Activated naive CD8-positive, alpha-beta T cell (primary cell): ENCODE measurements around the gene BTD.

ENCODE experiments used
- H3K27ac Mint-ChIP-seq: one replicate; pipeline ENCODE4 v1.8.0; 2021; ENCODE audit warnings: mixed read lengths
- H3K27me3 Mint-ChIP-seq: one replicate; pipeline ENCODE4 v1.8.0; 2021; ENCODE audit warnings: mixed read lengths
- H3K36me3 Mint-ChIP-seq: one replicate; pipeline ENCODE4 v1.8.0; 2021; ENCODE audit warnings: mixed read lengths
- H3K4me1 Mint-ChIP-seq: one replicate; pipeline ENCODE4 v1.8.0; 2021; ENCODE audit warnings: low read depth, mixed read lengths
- H3K4me3 Mint-ChIP-seq: one replicate; pipeline ENCODE4 v1.8.0; 2021; ENCODE audit warnings: mild to moderate bottlenecking, mixed read lengths
- H3K9me3 Mint-ChIP-seq: one replicate; pipeline ENCODE4 v1.8.0; 2021; ENCODE audit warnings: low read depth, mixed read lengths

BTD gene

DNA sequence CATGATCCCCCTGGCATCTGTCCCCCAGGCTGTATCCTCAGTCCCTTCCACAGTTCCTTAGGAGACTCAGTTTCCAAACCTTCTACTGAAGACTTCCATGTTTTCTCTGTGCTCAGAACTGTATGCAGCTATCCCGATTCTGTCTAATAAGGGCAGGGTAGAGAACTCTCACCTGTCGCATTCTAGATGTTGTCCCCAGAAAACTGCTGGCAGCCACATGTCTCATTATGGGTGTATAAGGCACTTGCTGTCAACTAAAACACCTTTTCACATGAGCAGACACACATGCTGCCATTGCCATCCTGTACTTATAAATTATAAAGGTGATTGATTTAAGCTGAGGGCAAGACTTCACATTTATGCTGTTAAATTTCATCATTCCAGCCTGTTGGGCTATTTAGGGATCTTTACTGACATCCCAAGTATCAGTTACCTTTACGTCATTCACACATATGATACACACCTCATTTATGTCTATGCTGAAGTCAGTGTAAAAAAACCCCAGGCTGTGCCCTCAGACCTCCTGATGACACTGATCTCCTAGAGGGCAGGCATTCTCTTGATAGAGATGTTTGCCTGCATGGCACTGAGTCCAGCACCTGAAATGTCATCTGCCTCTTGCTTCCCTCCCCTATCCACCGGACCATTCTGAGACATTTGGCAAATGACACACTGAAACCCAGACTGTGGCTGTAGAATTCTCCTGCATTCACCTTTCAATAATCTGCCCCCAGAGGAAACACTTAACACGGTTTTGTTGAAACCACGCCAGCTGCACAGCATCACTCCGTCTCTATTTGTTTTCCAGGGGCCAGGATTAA is 35.8 kb downstream of the BTD start:
- no peaks in the 10 kb centered on the region for H3K9me3 Mint-ChIP-seq
- H3K27ac Mint-ChIP-seq = peak overlapping the region; percentile 13
- H3K36me3 Mint-ChIP-seq = peaks cover 14% of the 10 kb centered on the region
- no peaks in the 10 kb centered on the region for H3K27me3 Mint-ChIP-seq
- H3K4me1 Mint-ChIP-seq = peaks cover 27% of the 10 kb centered on the region
- no peak overlapping the region for H3K4me3 Mint-ChIP-seq

DNA sequence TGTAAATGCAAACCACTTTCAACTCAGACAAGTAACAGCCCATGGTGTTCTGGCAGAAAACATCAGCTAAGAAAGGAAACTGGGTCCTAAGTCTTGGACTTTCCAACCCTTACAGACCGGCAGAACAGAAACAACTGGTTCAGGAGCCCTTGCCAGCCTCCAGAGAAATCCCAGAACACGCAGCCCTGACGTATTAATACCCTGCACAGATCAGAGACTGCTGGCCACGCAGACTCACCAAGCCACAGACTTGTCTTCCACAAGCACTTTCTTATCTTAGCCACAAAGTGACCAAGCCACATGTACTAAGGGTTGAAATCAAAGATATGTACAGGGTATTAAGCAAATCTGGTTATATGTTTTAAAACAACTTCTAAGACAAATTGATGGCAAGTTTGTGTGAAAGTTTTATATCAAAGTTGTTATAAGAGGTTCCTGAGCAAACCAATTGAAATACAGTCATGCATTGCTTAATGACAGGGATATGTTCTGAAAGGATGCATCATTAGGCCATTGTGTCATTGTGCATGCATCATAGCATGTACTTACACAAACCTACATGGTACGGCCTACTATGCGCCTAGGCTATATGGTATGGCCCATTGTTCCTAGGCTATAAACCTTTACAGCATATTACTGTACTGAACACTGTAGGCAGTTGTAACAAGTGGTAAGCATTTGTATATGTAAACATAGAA is 36.8 kb downstream of the BTD start:
- Mint-ChIP-seq H3K27me3 (no peaks in the 10 kb centered on the region), H3K4me1 (peaks cover 27% of the 10 kb centered on the region), H3K9me3 (no peaks in the 10 kb centered on the region), H3K36me3 (peaks cover 14% of the 10 kb centered on the region), H3K27ac (no peak overlapping the region), H3K4me3 (no peak overlapping the region)

DNA sequence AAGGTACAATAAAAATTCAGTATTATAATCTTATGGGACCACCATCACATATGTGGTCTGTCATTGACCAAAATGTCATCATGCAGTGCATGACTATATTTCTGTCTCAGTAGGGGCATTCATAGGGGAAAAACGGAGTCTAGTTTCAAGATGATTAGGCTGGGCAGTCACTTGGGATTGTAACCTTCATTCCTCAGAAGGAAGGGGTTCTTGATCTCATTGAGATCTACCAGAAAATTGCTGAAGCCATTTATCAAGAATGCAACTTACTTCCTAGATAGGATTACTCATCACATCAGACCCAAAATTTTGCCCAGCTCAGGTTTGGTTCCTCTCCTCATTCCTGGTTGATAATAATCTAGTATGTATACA is 37.3 kb downstream of the BTD start:
- Mint-ChIP-seq H3K36me3 (peaks cover 14% of the 10 kb centered on the region), H3K27ac (no peak overlapping the region), H3K4me3 (no peak overlapping the region), H3K27me3 (no peaks in the 10 kb centered on the region), H3K9me3 (no peaks in the 10 kb centered on the region), H3K4me1 (peaks cover 27% of the 10 kb centered on the region)

DNA sequence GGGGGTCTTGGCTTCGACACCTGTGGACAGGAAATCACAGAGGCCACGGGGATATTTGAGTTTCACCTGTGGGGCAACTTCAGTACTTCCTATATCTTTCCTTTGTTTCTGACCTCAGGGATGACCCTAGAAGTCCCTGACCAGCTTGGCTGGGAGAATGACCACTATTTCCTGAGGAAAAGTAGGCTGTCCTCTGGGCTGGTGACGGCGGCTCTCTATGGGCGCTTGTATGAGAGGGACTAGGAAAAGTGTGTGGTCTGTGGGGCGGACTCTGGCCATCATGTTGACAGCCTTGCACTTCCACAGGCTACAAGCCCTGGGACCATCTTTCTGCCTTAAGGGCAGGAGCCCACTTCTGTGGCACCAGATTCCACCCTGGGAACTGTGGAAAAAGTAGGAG is 43.7 kb downstream of the BTD start:
- no peak overlapping the region for H3K27ac Mint-ChIP-seq
- H3K36me3 Mint-ChIP-seq = peaks cover 8% of the 10 kb centered on the region
- no peaks in the 10 kb centered on the region for H3K9me3 Mint-ChIP-seq
- H3K4me3 Mint-ChIP-seq = no peak overlapping the region
- peaks cover 43% of the 10 kb centered on the region for H3K4me1 Mint-ChIP-seq
- H3K27me3 Mint-ChIP-seq = no peaks in the 10 kb centered on the region

DNA sequence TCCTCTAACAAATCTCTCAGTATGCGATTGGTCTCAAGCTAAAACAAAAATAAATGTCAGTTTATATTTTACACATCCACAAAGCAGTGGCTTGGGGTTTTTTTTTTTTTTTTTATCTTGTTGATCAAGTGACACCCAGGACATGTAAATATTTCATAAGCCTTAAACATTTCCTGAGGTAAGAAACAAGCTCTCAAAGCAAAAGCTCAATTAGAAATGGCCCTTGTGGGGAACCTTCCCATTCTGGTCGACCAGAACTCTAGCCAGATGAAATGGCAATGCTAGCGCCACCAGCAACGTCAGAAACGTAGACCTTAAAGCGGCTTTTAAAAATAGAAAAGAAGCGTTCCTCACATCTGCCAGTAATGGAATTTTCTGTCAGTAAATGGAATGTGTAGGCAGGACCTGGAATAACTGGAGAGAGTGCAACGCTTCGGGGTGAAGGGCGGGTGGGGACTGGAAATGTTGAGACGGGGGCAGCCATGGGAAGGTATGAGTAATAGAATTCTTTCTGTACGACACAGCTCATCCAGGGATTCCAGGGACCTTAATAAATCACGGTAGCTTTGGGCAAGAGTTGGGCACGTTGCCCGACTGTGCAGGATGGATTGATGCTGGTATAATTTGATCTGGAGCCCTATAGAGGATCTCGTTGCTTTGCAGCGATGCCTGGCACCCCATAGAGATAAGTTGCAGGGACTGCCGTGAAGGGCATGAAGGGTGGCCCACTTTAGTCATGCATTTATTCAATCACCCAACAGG is 44.4 kb downstream of the BTD start:
- H3K27me3 Mint-ChIP-seq = peaks cover 3% of the 10 kb centered on the region
- H3K27ac Mint-ChIP-seq = no peak overlapping the region
- H3K36me3 Mint-ChIP-seq = peaks cover 11% of the 10 kb centered on the region
- peaks cover 48% of the 10 kb centered on the region for H3K4me1 Mint-ChIP-seq
- no peak overlapping the region for H3K4me3 Mint-ChIP-seq
- no peaks in the 10 kb centered on the region for H3K9me3 Mint-ChIP-seq

DNA sequence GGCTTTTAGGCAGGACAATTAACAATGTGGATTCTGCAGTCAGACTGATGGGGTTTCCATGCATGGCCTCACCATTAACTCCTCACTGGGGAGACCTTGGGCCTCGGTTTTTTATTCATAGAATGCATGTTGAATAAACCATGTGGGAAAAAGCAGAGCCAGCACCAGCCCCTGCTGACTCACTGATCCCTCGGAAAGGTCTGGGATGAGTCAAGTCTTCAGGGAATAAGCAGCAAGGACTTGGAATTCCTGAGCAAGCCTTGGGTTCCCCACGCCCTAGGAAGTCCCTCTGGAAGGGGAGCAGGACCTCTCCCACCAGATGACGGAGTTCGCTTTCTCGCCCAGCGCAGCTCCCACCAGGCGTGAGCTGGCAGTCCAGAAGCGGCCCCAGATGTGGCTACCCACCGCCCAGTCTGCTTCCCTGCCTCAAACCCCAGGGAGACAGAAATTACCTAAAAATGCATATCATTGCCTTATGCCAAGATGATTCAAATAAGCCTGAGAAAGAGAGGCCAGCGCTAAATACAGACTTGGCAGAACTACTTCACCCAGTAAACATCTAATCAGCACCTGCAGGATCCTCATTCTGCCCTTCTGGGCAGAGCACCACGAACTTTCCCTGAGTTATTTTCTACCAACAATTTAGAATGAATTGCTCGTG is 45.4 kb downstream of the BTD start:
- Mint-ChIP-seq H3K9me3 (no peaks in the 10 kb centered on the region), H3K4me1 (peaks cover 50% of the 10 kb centered on the region), H3K36me3 (peaks cover 9% of the 10 kb centered on the region), H3K27ac (peak overlapping the region; percentile 78), H3K27me3 (peaks cover 10% of the 10 kb centered on the region), H3K4me3 (peak overlapping the region; percentile 57)

GRCh38 chr3:15647611-15648167 is 46.1 kb downstream of the BTD start:
- no peaks in the 10 kb centered on the region for H3K9me3 Mint-ChIP-seq
- peaks cover 12% of the 10 kb centered on the region for H3K27me3 Mint-ChIP-seq

GRCh38 chr3:15649341-15649740 is 47.8 kb downstream of the BTD start:
- Mint-ChIP-seq H3K36me3 (peaks cover 12% of the 10 kb centered on the region), H3K27me3 (peaks cover 13% of the 10 kb centered on the region), H3K4me1 (peaks cover 50% of the 10 kb centered on the region)

More at GRCh38 chr3:15647611-15648167, 46.1 kb downstream of the BTD start:
- Mint-ChIP-seq H3K4me1 (peaks cover 50% of the 10 kb centered on the region), H3K36me3 (peaks cover 8% of the 10 kb centered on the region), H3K27ac (peak overlapping the region; percentile 78), H3K4me3 (peak overlapping the region; percentile 57)

GRCh38 chr3:15649858-15650257 is 48.3 kb downstream of the BTD start:
- Mint-ChIP-seq H3K27ac (no peak overlapping the region), H3K27me3 (peaks cover 13% of the 10 kb centered on the region), H3K4me1 (peaks cover 50% of the 10 kb centered on the region), H3K9me3 (no peaks in the 10 kb centered on the region), H3K36me3 (peaks cover 12% of the 10 kb centered on the region), H3K4me3 (no peak overlapping the region)

More at GRCh38 chr3:15649341-15649740, 47.8 kb downstream of the BTD start:
- Mint-ChIP-seq H3K27ac (no peak overlapping the region), H3K9me3 (no peaks in the 10 kb centered on the region), H3K4me3 (no peak overlapping the region)

GRCh38 chr3:15651396-15651795 is 49.9 kb downstream of the BTD start:
- Mint-ChIP-seq H3K36me3 (peaks cover 18% of the 10 kb centered on the region), H3K4me1 (peaks cover 42% of the 10 kb centered on the region), H3K27me3 (peaks cover 13% of the 10 kb centered on the region), H3K4me3 (no peak overlapping the region), H3K27ac (no peak overlapping the region), H3K9me3 (no peaks in the 10 kb centered on the region)

- no peak overlapping the region for H3K4me3 Mint-ChIP-seq
- H3K4me1 Mint-ChIP-seq = peaks cover 24% of the 10 kb centered on the region
- H3K36me3 Mint-ChIP-seq = peaks cover 20% of the 10 kb centered on the region
- H3K27ac Mint-ChIP-seq = no peak overlapping the region
- H3K9me3 Mint-ChIP-seq = no peaks in the 10 kb centered on the region
- H3K27me3 Mint-ChIP-seq = peaks cover 13% of the 10 kb centered on the region
Measured at GRCh38 chr3:15653321-15653720, 51.8 kb downstream of the BTD start.

- Mint-ChIP-seq H3K27me3 (peaks cover 13% of the 10 kb centered on the region), H3K4me3 (no peak overlapping the region), H3K27ac (no peak overlapping the region), H3K36me3 (peaks cover 17% of the 10 kb centered on the region), H3K4me1 (peaks cover 16% of the 10 kb centered on the region), H3K9me3 (no peaks in the 10 kb centered on the region)
Measured at GRCh38 chr3:15654127-15654526, 52.6 kb downstream of the BTD start.

GRCh38 chr3:15654891-15655290 is 53.3 kb downstream of the BTD start:
- peaks cover 13% of the 10 kb centered on the region for H3K4me1 Mint-ChIP-seq
- H3K27me3 Mint-ChIP-seq = peaks cover 13% of the 10 kb centered on the region
- no peak overlapping the region for H3K27ac Mint-ChIP-seq
- H3K36me3 Mint-ChIP-seq = peaks cover 17% of the 10 kb centered on the region
- no peaks in the 10 kb centered on the region for H3K9me3 Mint-ChIP-seq
- no peak overlapping the region for H3K4me3 Mint-ChIP-seq

DNA sequence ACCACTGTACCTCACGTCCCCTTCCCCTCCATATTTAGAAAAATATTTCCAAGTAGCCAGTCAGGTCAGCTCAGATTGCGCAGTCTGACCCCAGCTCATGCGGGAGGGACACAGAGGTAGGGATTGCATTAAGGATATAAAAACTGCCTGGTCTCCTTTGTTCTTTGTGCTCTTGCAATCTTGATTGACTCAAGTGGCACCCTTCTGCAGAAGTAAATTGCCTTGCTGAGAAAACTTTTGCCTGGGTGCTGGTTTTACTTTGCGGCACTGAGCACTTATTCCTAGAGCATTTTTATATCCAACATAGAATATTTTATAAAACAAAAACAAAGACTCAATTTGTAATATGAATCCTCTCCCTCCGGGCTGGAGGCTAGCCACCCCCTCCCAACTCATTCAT is 54.8 kb downstream of the BTD start:
- H3K36me3 Mint-ChIP-seq = peaks cover 18% of the 10 kb centered on the region
- H3K27me3 Mint-ChIP-seq = peaks cover 6% of the 10 kb centered on the region
- H3K27ac Mint-ChIP-seq = no peak overlapping the region
- no peak overlapping the region for H3K4me3 Mint-ChIP-seq
- H3K9me3 Mint-ChIP-seq = peaks cover under 1% of the 10 kb centered on the region
- H3K4me1 Mint-ChIP-seq = peaks cover 7% of the 10 kb centered on the region
